Natural killer cell (primary cell): ENCODE data around the gene ZNF366. TPM values are rescaled to one million over a fixed set of nuclear protein-coding genes. Genes with fewer than 3 reads are reported as not detected.

Source experiments
- ATAC-seq, 3 donors: fragments of 150-1000 bp in 2 of 3; fragments of 200-7000 bp in 1 of 3; cut with Tn5 transposase; 1 replicate in 1 of 3; 2 replicates in 2 of 3; pipeline ENCODE4 v1.10.0; 2021; ENCODE audit warnings: mild to moderate bottlenecking in 2 of 3, moderate library complexity in 2 of 3
- DNase-seq, 2 donors: peaks; one replicate each; pipeline versions ENCODE4 v3.0.0 to v3.0.0-alpha.2; 2013 to 2021; ENCODE audit warnings: mixed read lengths in 1 of 2
- H3K27ac ChIP-seq: one replicate; pipeline ENCODE4 v1.5.1; 2013; ENCODE audit warnings: mild to moderate bottlenecking, low read length
- H3K27me3 ChIP-seq: one replicate; pipeline ENCODE4 v1.6.1; 2013; ENCODE audit warnings: low read length; ENCODE audit not compliant: control insufficient read depth, insufficient read depth
- H3K36me3 ChIP-seq: one replicate; pipeline ENCODE4 v1.6.1; 2013; ENCODE audit warnings: low read length; ENCODE audit not compliant: control insufficient read depth, insufficient read depth
- H3K4me1 ChIP-seq: one replicate; pipeline ENCODE4 v1.6.1; 2013; ENCODE audit warnings: low read length; ENCODE audit not compliant: control insufficient read depth, insufficient read depth
- H3K4me3 ChIP-seq: one replicate; pipeline ENCODE4 v1.5.1; 2013; ENCODE audit warnings: low read length
- H3K9me3 ChIP-seq: one replicate; pipeline ENCODE4 v1.6.1; 2013; ENCODE audit warnings: low read length; ENCODE audit not compliant: control insufficient read depth, insufficient read depth
- H3K27ac Mint-ChIP-seq, 2 donors: one replicate each; pipeline ENCODE4 v1.8.0; 2022; ENCODE audit warnings: mild to moderate bottlenecking in 2 of 2, mixed read lengths in 2 of 2, moderate library complexity in 1 of 2
- H3K27me3 Mint-ChIP-seq, 2 donors: one replicate each; pipeline ENCODE4 v1.8.0; 2022; ENCODE audit warnings: low read depth in 2 of 2, mixed read lengths in 2 of 2
- H3K36me3 Mint-ChIP-seq: one replicate; pipeline ENCODE4 v1.8.0; 2022; ENCODE audit warnings: mixed read lengths
- H3K4me1 Mint-ChIP-seq, 2 donors: one replicate each; pipeline ENCODE4 v1.8.0; 2022; ENCODE audit warnings: mixed read lengths in 2 of 2
- H3K4me3 Mint-ChIP-seq: one replicate; pipeline ENCODE4 v1.8.0; 2022; ENCODE audit warnings: mild to moderate bottlenecking, moderate library complexity, mixed read lengths
- H3K9me3 Mint-ChIP-seq, 2 donors: one replicate each; pipeline ENCODE4 v1.8.0; 2022; ENCODE audit warnings: mixed read lengths in 2 of 2
- CTCF ChIP-seq: fragments of 200-600 bp; IDR thresholded peaks from one replicate; pipeline ENCODE4 v1.8.0; 2022; ENCODE audit warnings: antibody characterized with exemption
- WGBS: methylation state at CpG from one replicate; pipeline ENCODE4 v1.1.7; 2013; ENCODE audit warnings: missing lambda C conversion rate; ENCODE audit not compliant: insufficient coverage; 5-methylcytosine and 5-hydroxymethylcytosine counted together
- intact Hi-C: fragments of 100-400 bp; cut with micrococcal nuclease; formaldehyde crosslinking; loops from one replicate; pipeline ENCODE4 v1.14.2; 2022
- total RNA-seq, 4 donors: library from RNA; stranded (reverse); fragments of 120-200 nt in 1 of 4; gene quantifications; one replicate each; pipeline versions ENCODE4 v1.2.3 to v1.2.4, GENCODE V29; 2013 to 2022

Gene ZNF366
- total RNA-seq, 3 donors from 2014 or later (not counting 1 experiment from before 2014, with no cell fraction given): 0.54 TPM; not detected in 2

- Mint-ChIP-seq H3K4me3 (no peak overlapping the region), H3K4me1 (no peaks in the 10 kb centered on the region), H3K27me3 (peaks cover 8 to 10% of the 10 kb centered on the region in 2 donors), H3K36me3 (peaks cover 10% of the 10 kb centered on the region), H3K9me3 (peaks cover 2 to 5% of the 10 kb centered on the region in 2 donors), H3K27ac (no peak overlapping the region)
- 95% methylated on average over 7 of the region's 7 CpGs for WGBS
- Histone ChIP-seq H3K4me3 (no peak overlapping the region), H3K27me3 (no peaks in the 10 kb centered on the region), H3K9me3 (no peaks in the 10 kb centered on the region), H3K27ac (no peak overlapping the region), H3K4me1 (no peaks in the 10 kb centered on the region), H3K36me3 (no peaks in the 10 kb centered on the region)
- intact Hi-C loops: no loop called here
- DNase-seq: no peak
- TF ChIP-seq CTCF: no peak
- no peak for ATAC-seq
Measured at GRCh38 chr5:72540759-72541438, 33.7 kb upstream of the ZNF366 start.

DNA sequence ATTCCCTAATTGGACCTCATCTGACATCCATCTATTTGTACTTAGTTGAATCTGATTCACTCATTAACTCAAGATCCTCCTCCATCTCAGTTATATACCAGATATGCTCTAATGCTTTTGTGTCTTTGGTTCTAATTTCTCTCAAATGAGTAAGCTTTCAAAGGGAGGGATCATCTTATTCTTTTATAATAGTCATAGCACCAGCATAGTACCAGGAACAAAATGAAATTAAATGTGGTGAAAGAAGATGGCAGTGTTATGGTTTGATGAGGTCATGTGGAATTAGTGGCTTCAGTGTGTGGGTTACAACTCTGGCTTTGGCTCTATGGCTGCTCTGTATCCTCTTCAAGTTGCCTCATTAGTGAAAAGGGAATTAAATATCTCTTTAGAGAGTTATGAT is 32.5 kb upstream of the ZNF366 start:
- no peak for TF ChIP-seq CTCF
- Mint-ChIP-seq H3K27me3 (peaks cover 0 to 8% of the 10 kb centered on the region in 2 donors), H3K27ac (no peak overlapping the region), H3K9me3 (peaks cover 0 to 2% of the 10 kb centered on the region in 2 donors), H3K36me3 (no peaks in the 10 kb centered on the region), H3K4me3 (no peak overlapping the region), H3K4me1 (no peaks in the 10 kb centered on the region)
- Histone ChIP-seq H3K36me3 (no peaks in the 10 kb centered on the region), H3K9me3 (no peaks in the 10 kb centered on the region), H3K4me1 (no peaks in the 10 kb centered on the region), H3K27ac (no peak overlapping the region), H3K27me3 (no peaks in the 10 kb centered on the region), H3K4me3 (no peak overlapping the region)
- no peak for DNase-seq
- intact Hi-C loops: no loop called here
- ATAC-seq: no peak

DNA sequence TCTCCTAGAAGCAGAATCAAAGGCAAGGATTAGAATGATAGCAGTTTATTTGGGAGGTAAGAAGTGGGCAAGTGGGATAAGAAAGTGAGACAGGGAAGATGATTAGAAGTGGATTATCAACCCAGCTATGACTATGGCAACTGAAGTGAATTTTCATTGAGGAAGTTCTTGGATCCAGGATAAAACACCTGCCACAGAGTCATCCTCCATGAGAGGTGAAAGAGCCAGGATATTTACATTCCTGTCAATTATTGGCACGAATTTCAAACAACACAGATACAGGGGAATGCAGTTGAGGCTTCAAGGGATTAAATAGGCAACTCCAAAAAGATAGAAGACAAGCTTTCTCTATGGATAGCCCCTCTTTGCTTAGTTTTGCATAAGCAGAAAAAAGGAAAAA is 31.8 kb upstream of the ZNF366 start:
- H3K9me3 ChIP-seq: no peaks in the 10 kb centered on the region
- ATAC-seq (no peak), DNase-seq (no peak)
- H3K4me3 Mint-ChIP-seq: no peak overlapping the region
- intact Hi-C loops: no loop called here
- no peak overlapping the region for H3K27ac ChIP-seq
- WGBS: 44% methylated on average over 1 of the region's 1 CpG
- no peaks in the 10 kb centered on the region for H3K4me1 ChIP-seq
- no peak overlapping the region for H3K4me3 ChIP-seq
- peaks cover 0 to 8% of the 10 kb centered on the region in 2 donors for H3K27me3 Mint-ChIP-seq
- no peak for TF ChIP-seq CTCF
- no peak overlapping the region for H3K27ac Mint-ChIP-seq
- H3K4me1 Mint-ChIP-seq: no peaks in the 10 kb centered on the region
- no peaks in the 10 kb centered on the region for H3K36me3 ChIP-seq
- no peaks in the 10 kb centered on the region for H3K36me3 Mint-ChIP-seq
- no peaks in the 10 kb centered on the region for H3K27me3 ChIP-seq
- H3K9me3 Mint-ChIP-seq: no peaks in the 10 kb centered on the region

GRCh38 chr5:72537166-72537565 is 30.0 kb upstream of the ZNF366 start:
- no peak for ATAC-seq
- H3K27me3 Mint-ChIP-seq: peaks cover 0 to 6% of the 10 kb centered on the region in 2 donors
- 87% methylated on average over 5 of the region's 5 CpGs for WGBS
- H3K27ac Mint-ChIP-seq: no peak overlapping the region
- H3K4me3 ChIP-seq: no peak overlapping the region
- TF ChIP-seq CTCF: no peak
- no peak overlapping the region for H3K4me3 Mint-ChIP-seq
- H3K9me3 ChIP-seq: no peaks in the 10 kb centered on the region
- no peaks in the 10 kb centered on the region for H3K9me3 Mint-ChIP-seq
- H3K27ac ChIP-seq: no peak overlapping the region
- H3K36me3 ChIP-seq: no peaks in the 10 kb centered on the region
- H3K36me3 Mint-ChIP-seq: no peaks in the 10 kb centered on the region
- no peaks in the 10 kb centered on the region for H3K4me1 Mint-ChIP-seq
- H3K4me1 ChIP-seq: no peaks in the 10 kb centered on the region
- intact Hi-C loops: no loop called here
- DNase-seq: no peak
- no peaks in the 10 kb centered on the region for H3K27me3 ChIP-seq
